OCI-LY7 (cell line): ENCODE data around the gene FGFR4. TPM values are rescaled to one million over a fixed set of nuclear protein-coding genes. Genes with fewer than 3 reads are reported as not detected.

Experiments used
- BruUV-seq: library from RNA; stranded (reverse); fragments of 400-500 nt; replicated peaks from 2 replicates; lab custom pipeline; 2021; lab: Mats Ljungman, UMichigan
- CTCF ChIA-PET: fragments of 300-600 bp; sonication (Branson Sonifier 250); formaldehyde crosslinking; loops from one replicate; lab custom pipeline; 2022; ENCODE audit warnings: antibody characterized with exemption; ENCODE audit not compliant: unreplicated experiment; lab: Charles Lee
- POLR2A ChIA-PET: fragments of 300-600 bp; sonication (Branson Sonifier 250); formaldehyde crosslinking; loops from one replicate; lab custom pipeline; 2022; ENCODE audit warnings: antibody characterized with exemption; lab: Charles Lee
- DNase-seq: peaks from one replicate; pipeline ENCODE4 v3.0.0-alpha.2; 2015; ENCODE audit warnings: low spot score
- H2AFZ ChIP-seq: fragments of 200-600 bp; sonication (generic), shearing (Covaris generic); 2 replicates; pipeline ENCODE4 v1.6.1; 2014; ENCODE audit warnings: mild to moderate bottlenecking, antibody characterized with exemption, low read length, moderate library complexity
- H3K27ac ChIP-seq: fragments of 200-600 bp; sonication (generic); 2 replicates; pipeline ENCODE4 v1.5.1; 2014; ENCODE audit warnings: mixed run types, low read depth, mild to moderate bottlenecking, moderate library complexity, low read length, inconsistent platforms; ENCODE audit not compliant: poor library complexity, severe bottlenecking
- H3K36me3 ChIP-seq: fragments of 200-600 bp; sonication (generic); 2 replicates; pipeline ENCODE4 v1.6.1; 2014; ENCODE audit warnings: mild to moderate bottlenecking, antibody characterized with exemption, low read length, moderate library complexity, mixed read lengths; ENCODE audit not compliant: insufficient read depth
- H3K4me1 ChIP-seq: fragments of 200-600 bp; sonication (generic); 2 replicates; pipeline ENCODE4 v1.5.1; 2014; ENCODE audit warnings: mild to moderate bottlenecking, low read length; ENCODE audit not compliant: insufficient read depth, poor library complexity, severe bottlenecking
- H3K4me2 ChIP-seq: fragments of 200-600 bp; sonication (generic); 2 replicates; pipeline ENCODE4 v1.6.1; 2014; ENCODE audit warnings: mild to moderate bottlenecking, low read length
- H3K4me3 ChIP-seq: fragments of 200-600 bp; sonication (generic); 2 replicates; pipeline ENCODE4 v1.5.1; 2014; ENCODE audit warnings: mild to moderate bottlenecking, low read depth, low read length; ENCODE audit not compliant: poor library complexity, severe bottlenecking
- H3K79me2 ChIP-seq: fragments of 200-600 bp; sonication (generic); 2 replicates; pipeline ENCODE4 v1.6.1; 2016; ENCODE audit warnings: low read depth, mild to moderate bottlenecking, low read length, moderate library complexity, mixed read lengths; ENCODE audit not compliant: insufficient read depth
- H3K9me2 ChIP-seq: fragments of 200-600 bp; sonication (generic); 2 replicates; pipeline ENCODE4 v1.6.1; 2016; ENCODE audit warnings: mild to moderate bottlenecking, low read length, mixed read lengths; ENCODE audit not compliant: insufficient read depth
- H3K9me3 ChIP-seq: fragments of 200-600 bp; sonication (generic); 2 replicates; pipeline ENCODE4 v1.6.1; 2014; ENCODE audit warnings: mild to moderate bottlenecking, mixed run types, low read length, mixed read lengths
- H4K20me1 ChIP-seq: fragments of 200-600 bp; sonication (generic); 2 replicates; pipeline ENCODE4 v1.6.1; 2014; ENCODE audit warnings: mild to moderate bottlenecking, antibody characterized with exemption, low read length, moderate library complexity, mixed read lengths; ENCODE audit not compliant: insufficient read depth
- EZH2phosphoT487 ChIP-seq: fragments of 200-600 bp; sonication (generic); IDR thresholded peaks from 2 replicates; pipeline ENCODE4 v1.6.1; 2018; ENCODE audit warnings: low read depth, borderline replicate concordance, mild to moderate bottlenecking, mixed run types, antibody characterized with exemption, low read length, moderate library complexity, mixed read lengths
- intact Hi-C: fragments of 100-400 bp; cut with micrococcal nuclease; formaldehyde crosslinking; loops from one replicate; pipeline ENCODE4 v1.10.0; 2022; ENCODE audit not compliant: unreplicated experiment
- total RNA-seq, 2 experiments: library from RNA; depleted of rRNA in 1 of 2; stranded (reverse); fragments of >200 nt in 1 of 2; shearing (Covaris generic) in 1 of 2; gene quantifications; 2 replicates each; pipeline ENCODE4 v1.2.3, GENCODE V29; 2014 to 2022
- TF ChIP-seq, protein P1 (sequence below): fragments of 200-600 bp; sonication (generic); conservative IDR thresholded peaks from 2 replicates; pipeline ENCODE4 v1.5.1; 2014; ENCODE audit warnings: mild to moderate bottlenecking, antibody characterized with exemption, low read length, moderate library complexity, mixed read lengths

Gene FGFR4
- total RNA-seq, 2 experiments from 2014 or later = 1.2 to 4.5 TPM

DNA sequence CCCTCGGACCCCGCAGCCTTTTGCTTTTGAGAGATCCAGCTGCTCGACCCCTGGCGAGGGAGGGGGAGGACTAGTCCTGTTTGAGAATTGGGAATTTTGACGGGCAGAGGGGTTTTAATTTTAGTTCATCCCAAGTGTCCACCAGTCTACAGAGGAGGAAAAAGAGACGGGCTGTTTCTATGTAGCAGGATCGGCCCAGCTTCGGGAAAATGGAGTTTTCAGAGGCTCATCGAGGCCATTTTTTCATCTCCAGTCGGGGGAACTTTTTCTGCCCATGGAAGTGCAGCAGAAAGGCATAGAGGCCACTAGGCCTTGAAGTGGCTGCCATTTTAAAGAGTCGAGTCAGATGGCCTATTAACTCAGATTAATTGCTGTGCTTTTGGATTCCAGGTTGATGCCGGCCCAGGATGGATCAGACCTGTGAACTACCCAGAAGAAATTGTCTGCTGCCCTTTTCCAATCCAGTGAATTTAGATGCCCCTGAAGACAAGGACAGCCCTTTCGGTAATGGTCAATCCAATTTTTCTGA is 48.0 kb downstream of the FGFR4 start:
- DNase-seq = peak; percentile 47
- Histone ChIP-seq H3K4me1 (peaks cover 46% of the 10 kb centered on the region), H4K20me1 (no peaks in the 10 kb centered on the region), H3K27ac (peak overlapping the region; percentile 55), H2AFZ (no peak overlapping the region; the same call in 1 of the 2 replicates), H3K9me2 (no peaks in the 10 kb centered on the region), H3K4me2 (peak overlapping the region; percentile 99), H3K36me3 (peaks cover 44% of the 10 kb centered on the region), H3K4me3 (peak overlapping the region; percentile 86), H3K9me3 (peaks cover 7% of the 10 kb centered on the region; the same call in 1 of the 2 replicates), H3K79me2 (peaks cover 52% of the 10 kb centered on the region)
- intact Hi-C loops = loop anchor here (2.0 kb wide), 1 partner anchor 42 kb away; no protein-coding TSS in a partner anchor
- no TSS peak for BruUV-seq
- CTCF ChIA-PET = no interaction called here
- TF ChIP-seq, protein P1, sequence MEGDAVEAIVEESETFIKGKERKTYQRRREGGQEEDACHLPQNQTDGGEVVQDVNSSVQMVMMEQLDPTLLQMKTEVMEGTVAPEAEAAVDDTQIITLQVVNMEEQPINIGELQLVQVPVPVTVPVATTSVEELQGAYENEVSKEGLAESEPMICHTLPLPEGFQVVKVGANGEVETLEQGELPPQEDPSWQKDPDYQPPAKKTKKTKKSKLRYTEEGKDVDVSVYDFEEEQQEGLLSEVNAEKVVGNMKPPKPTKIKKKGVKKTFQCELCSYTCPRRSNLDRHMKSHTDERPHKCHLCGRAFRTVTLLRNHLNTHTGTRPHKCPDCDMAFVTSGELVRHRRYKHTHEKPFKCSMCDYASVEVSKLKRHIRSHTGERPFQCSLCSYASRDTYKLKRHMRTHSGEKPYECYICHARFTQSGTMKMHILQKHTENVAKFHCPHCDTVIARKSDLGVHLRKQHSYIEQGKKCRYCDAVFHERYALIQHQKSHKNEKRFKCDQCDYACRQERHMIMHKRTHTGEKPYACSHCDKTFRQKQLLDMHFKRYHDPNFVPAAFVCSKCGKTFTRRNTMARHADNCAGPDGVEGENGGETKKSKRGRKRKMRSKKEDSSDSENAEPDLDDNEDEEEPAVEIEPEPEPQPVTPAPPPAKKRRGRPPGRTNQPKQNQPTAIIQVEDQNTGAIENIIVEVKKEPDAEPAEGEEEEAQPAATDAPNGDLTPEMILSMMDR = no peak
- TF ChIP-seq EZH2phosphoT487 = no peak
- POLR2A ChIA-PET = interaction anchor here (0.7 to 2.7 kb wide), 5 partner anchors 9 to 41 kb away, joined by 3 to 12 read pairs (median 3); no protein-coding TSS in a partner anchor

DNA sequence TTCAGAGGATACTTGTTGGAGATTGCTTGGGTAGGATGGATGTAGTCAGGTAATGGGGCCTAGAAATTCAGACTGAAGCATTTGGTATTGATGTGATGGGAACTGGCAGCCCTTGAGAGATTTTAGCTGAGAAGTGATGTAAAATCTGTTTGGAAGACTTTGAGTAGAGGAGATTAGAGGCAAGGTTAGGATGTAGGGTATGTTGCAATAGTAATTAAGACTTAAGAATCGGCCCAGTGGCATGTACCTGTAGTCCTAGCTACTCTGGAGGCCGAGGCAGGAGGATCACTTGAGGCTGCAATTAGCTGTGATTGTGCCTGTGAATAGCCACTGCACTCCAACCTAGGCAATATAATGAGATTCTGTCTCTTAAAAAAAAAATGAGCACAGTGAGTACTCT is 53.6 kb downstream of the FGFR4 start:
- H3K79me2 ChIP-seq = peaks cover 95% of the 10 kb centered on the region
- H3K4me2 ChIP-seq = no peak overlapping the region; the same call in 1 of the 2 replicates
- peaks cover 7% of the 10 kb centered on the region; the same call in 1 of the 2 replicates for H3K9me3 ChIP-seq
- no peak overlapping the region for H3K27ac ChIP-seq
- no peaks in the 10 kb centered on the region for H3K9me2 ChIP-seq
- peaks cover 92% of the 10 kb centered on the region for H3K36me3 ChIP-seq
- H2AFZ ChIP-seq = no peak overlapping the region
- TF ChIP-seq, protein P1 = no peak
- no peak for TF ChIP-seq EZH2phosphoT487
- intact Hi-C loops = no loop called here
- no peaks in the 10 kb centered on the region for H4K20me1 ChIP-seq
- CTCF ChIA-PET = interaction anchor here (0.6 kb wide), 1 partner anchor 19 kb away, joined by 3 read pairs; no protein-coding TSS in a partner anchor
- BruUV-seq = TSS peak; percentile 18
- peaks cover 49% of the 10 kb centered on the region for H3K4me1 ChIP-seq
- DNase-seq = no peak
- H3K4me3 ChIP-seq = no peak overlapping the region
- POLR2A ChIA-PET = interaction anchor here (0.6 to 1.1 kb wide), 2 partner anchors 13 to 111 kb away, joined by 3 read pairs; no protein-coding TSS in a partner anchor

DNA sequence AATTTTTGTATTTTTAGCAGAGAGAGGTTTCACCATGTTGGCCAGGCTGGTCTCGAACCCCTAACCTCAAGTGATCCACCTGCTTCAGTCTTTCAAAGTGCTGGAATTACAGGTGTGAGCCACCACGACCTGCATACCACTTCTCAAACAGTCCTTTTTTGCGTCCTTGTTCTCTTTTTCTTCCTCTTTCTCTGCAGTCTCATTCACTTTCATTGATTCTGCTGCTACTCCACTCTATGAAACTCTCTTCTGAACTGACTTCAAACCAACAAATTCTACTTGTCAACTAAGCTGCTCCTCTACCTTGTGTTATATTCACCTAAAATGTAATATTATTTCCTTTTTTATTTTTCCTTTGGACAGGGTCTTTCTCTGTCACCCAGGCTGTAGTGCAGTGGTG is 54.8 kb downstream of the FGFR4 start:
- Histone ChIP-seq H3K9me3 (peaks cover 7% of the 10 kb centered on the region; the same call in 1 of the 2 replicates), H4K20me1 (no peaks in the 10 kb centered on the region), H3K27ac (no peak overlapping the region), H3K4me1 (peaks cover 38% of the 10 kb centered on the region), H2AFZ (no peak overlapping the region), H3K4me3 (no peak overlapping the region), H3K4me2 (no peak overlapping the region), H3K79me2 (peaks cover 86% of the 10 kb centered on the region), H3K9me2 (no peaks in the 10 kb centered on the region), H3K36me3 (peaks cover 92% of the 10 kb centered on the region)
- no TSS peak for BruUV-seq
- POLR2A ChIA-PET = interaction anchor here (0.6 kb wide), 1 partner anchor 123 kb away, joined by 3 read pairs; no protein-coding TSS in a partner anchor
- intact Hi-C loops = no loop called here
- CTCF ChIA-PET = no interaction called here
- TF ChIP-seq, protein P1 = no peak
- no peak for TF ChIP-seq EZH2phosphoT487
- no peak for DNase-seq
